ENCODE data around the gene CNEP1R1.
A peak's percentile ranks its signal among the peaks of the same experiment; 100 is the strongest.
"Not testable (repeated sequence)": the region's sequence is repeated elsewhere in the genome, so short reads cannot be mapped to it uniquely, and the experiment has no call there.

Gene CNEP1R1, protein sequence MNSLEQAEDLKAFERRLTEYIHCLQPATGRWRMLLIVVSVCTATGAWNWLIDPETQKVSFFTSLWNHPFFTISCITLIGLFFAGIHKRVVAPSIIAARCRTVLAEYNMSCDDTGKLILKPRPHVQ

DNA sequence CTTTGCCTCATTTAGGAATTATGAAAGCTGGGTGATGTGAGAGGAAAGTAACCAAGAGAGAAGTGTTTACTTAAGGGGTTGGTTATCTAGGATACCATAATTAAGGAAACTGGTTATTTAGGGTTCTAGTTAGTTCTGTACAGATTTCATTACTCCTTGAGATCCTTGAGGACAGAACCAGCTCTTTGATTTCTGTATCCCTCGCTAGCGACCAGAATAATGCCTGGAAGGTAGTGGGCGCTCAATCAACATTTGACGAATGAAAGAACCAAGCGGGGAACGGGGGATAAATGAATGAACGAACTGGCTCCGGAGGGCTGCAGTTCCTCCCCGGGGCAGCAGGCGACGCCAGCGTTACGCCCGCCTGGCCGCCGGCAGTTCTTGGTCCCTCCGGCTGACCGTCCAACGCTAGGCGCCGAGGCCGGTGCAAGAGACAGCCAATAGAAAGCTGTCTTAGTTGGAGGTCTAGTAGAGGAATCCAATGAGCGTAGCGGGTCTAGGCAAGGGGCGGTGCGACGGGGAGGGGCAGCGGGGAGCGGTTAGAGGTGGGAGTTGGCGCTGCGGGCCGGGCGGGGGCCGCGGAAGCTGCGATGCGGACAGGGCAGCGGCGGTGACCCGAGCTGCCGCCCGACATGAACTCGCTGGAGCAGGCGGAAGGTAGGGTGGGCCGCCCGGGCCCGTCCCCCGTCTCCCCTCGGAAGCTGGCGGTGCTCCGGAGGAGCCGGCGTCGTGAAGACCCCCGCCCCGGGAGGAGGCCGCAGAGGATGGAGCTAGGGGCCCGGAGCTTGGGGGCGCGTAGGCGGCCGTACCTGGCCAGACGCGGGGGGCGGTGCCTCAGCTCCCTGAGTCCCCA is at the start of gene CNEP1R1:
CNEP1R1 (plus strand) TSS at position 542 of the 853 bp plus-strand sequence; CDS start at position 633, 91 bp downstream.
- peak; percentile 99 for DNase-seq

DNA sequence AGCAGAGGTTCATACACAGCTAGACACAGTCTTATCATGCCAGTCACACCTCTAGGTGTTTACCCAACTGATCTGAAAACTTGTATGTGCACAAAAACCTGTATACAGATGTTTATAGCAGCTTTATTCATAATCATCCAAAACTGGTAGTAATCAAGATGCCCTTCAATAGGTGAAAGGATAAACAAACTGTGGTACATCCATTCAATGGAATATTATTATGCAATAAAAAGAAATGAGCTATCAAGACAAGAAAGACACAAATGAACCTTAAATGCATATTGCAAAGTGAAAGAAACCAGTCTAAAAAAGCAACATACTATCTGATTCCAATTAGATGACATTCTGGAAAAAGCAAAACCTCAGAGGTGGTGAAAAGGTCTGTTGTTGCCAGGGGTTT is 47.6 kb upstream of the CNEP1R1 start:
- no peak for DNase-seq

DNA sequence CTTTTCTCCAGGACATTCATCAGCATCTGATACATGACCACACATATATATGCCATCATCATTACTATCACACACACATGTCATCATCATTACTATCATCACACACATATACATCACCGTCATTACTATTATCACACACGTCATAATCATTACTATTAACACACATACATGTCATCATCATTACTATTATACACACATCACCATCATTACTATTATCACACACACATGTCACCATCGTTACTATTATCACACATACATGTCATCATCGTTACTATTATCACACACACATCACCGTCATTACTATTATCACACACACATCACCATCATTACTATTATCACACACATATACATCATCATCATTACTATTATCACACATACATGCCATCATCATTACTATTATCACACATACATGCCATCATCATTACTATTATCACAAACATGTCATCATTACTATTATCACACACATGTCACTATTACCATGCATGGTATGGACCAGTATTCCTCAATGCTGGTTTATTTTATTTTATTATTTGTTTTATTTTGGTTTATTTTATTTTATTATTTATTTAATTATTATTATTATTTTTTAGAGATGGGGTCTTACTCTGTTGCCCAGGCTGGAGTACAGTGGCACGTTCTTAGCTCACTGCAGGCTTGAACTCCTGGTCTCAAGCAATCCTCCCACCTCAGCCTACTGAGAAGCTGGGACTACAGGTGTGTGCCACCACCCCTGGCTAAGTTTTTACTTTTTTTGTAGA is 46.3 kb upstream of the CNEP1R1 start:
- DNase-seq = no peak

DNA sequence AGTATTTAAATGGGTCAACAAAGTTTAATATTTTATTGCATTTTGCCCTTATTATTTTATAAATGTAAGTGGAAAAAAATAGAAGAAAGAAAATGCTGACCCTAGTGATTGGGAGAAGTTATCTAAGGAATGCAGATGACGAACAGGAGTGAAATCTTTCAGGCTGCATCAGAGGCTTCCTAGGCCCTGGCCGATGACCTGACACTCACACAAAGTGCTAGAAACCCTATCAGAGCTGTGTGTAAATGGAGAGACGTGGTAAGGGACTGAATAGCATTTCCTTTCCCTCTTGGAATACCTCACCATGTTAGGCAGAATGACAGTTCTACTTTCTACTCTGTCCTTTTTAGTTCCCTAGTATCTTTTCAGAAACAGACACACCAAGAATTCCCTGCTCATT is 44.9 kb upstream of the CNEP1R1 start:
- DNase-seq = no peak

DNA sequence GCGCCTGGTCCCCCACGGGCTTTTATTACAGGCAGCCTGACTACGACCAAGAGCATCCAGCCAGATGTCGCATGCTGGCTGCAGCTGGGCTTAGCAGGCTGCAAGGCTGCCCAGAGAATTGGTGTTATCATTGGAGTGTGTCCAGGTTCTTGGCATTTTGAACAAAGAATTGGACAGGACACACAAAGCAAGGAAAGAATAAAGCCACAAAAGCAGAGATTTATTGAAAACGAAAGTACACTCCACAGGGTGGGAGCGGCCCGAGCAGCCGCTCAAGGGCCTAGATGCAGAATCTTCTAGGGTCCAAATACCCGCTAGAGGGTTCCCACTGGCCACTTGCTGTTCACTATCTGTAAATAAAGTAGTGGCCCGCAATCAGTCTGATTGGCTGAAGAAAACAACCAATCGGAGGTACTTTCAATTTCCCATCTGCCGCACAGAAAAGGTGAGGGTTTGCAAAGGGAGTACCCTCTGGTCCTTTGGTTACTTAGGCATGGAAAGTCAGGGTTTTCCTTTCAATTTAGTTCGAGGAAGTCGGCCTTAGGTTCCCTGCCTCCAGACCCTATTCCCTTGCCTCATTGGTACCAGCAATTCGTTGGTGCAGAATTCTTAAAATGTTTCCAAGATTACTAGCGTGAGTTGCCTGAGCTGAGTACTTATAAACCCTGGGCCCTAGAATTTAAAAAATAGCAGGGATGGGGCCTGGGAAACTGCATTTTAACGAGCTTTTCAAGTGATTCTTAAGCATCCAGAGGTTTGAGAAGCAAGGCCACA is 38.5 kb upstream of the CNEP1R1 start:
- no peak for DNase-seq

DNA sequence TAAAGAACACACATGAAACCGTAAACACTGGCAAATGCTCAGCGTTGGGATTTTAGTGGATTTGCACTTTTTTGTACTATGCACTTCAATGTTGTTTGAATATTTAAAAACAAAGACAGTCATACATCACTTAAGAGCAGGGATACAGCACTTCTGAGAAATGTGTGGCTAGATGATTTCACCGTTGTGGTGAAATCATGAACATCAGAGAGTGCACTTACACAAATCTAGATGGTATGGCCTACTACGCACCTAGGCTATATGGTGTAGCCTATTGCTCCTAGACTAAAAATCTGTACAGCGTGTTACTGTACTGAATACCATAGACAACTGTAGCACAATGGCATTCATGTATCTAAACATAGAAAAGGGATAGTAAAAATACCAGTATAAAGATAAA is 37.6 kb upstream of the CNEP1R1 start:
- no peak for DNase-seq

DNA sequence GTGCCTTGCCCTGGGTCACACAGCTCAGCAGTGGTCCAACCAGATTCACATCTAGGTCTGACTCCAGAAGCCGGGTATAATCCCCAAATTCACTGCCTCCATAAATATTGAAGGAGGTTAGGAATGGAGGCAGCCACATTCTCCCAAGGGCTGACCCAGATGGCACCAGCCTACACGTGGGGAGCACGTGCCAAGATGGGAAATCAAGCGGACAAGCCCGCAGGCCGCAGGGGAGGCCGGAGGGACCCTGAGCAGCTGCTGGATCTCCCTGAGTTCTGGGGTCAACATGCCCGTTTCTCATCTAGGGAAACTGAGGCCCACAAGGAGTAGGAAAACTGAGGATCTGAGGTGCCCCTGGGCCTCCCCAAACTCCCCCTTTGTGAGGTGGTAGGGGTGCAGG is 32.2 kb upstream of the CNEP1R1 start:
- no peak for DNase-seq

DNA sequence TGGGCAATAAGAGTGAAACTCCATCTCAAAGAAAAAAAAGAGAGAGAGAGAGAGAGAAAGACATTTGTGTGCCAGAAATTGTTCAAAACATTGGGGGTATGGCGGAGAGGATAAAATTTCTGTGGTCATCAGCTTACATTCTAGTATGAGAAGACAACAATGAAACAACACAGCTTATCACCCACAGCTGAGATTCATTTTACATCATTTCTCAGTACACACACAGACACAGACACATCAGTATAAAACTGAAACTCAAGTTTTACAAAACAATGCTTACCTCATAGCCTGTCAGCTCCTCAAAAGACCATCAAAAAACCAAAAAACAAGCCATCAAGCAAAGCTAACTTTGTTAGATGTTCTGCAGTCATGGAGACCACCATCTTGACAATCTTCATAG is 31.4 kb upstream of the CNEP1R1 start:
- DNase-seq = no peak

DNA sequence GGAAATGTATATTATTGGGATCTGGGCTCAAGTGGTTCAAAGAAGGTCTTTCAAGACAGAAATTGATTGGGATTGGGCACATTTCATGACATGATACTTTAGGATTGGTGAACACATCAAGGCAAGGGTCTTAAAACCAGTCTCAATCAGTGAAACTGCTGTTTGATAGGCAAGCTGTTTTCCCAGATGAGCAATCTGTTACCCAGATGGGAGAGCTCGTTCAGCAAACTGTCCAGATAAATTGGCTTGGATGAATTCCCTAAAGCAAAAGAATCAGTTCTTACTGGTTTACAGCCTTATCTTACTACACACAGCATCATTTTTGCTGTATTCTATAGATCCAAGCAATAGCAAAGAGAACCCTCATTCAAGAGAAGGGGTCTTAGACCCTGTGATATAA is 31.0 kb upstream of the CNEP1R1 start:
- no peak for DNase-seq

DNA sequence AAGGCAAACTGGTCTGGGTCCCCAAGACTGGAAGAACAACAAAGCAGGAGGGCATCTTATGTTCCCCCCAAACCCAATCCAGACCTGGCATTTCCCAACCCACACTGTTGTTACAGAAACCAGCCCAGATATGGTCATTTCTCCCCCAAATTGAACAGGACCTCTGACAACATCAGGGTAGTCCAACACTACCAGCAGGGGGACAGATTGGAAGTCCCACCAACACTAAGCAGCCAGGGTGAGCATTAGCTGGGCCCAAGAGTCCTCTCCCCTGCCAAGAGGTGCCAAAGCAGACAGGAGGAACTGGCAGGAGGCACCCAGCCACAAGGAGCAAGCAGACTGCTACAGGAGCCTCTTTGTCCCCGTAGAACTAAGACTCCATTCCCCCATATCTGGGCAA is 29.3 kb upstream of the CNEP1R1 start:
- no peak for DNase-seq

DNA sequence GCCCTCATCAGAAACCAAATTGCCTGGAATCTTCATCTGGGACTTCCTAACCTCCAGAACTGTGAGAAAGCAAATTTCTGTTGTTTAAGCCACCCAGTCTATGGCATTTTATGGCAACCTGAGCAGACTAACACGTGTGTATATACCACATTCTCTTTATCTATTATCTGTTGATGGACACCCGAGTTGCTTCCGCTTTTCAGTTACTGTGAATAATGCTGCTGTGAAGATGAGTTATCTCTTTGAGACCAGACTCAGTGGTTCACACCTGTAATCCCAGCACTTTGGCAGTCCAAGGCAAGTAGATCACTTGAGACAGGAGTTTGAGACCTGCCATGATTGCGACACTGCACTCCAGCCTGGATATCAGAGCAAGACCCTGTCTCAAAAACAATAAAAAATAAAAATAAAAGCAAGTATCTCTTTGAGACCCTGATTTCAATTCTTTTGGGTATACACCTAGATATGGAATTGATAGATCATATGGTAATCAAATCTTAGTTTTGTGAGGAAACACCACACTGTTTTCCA is 27.2 kb upstream of the CNEP1R1 start:
- no peak for DNase-seq

DNA sequence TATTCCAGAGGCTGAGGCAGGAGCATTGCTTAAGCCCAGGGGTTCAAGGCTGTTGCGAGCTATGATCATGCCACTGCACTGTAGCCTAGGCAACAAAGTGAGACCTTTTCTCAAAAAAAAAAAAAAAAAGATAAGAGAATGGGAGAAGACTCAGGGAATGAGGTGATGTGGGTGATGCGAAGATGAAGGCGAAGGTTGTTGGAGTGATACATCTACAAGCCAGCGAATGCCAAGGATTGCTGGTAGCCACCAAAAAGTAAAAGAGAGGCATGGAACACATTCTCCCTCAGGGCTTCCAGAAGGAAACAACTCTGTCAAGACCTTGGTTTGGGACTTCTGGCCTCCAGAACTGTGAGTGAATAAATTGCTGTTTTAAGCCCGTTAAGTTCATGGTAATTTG is 26.0 kb upstream of the CNEP1R1 start:
- DNase-seq = no peak

DNA sequence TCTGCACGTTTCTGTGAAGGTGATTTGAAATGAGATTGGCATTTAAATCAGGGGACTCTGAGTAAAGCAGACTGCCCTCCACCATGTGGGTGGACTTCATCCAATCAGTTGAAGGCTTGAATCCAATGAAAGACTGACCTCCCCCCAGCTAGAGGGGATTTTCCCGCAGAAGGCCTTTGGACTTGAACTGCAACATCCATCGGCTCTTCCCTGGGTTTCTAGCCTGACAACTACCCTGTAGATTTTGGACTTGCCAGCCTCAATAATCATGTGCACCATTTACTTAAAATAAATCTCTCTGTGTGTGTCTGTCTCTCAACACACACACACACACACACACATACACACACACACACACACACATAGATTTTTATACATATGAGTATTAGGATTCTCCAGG is 23.9 kb upstream of the CNEP1R1 start:
- DNase-seq = no peak

DNA sequence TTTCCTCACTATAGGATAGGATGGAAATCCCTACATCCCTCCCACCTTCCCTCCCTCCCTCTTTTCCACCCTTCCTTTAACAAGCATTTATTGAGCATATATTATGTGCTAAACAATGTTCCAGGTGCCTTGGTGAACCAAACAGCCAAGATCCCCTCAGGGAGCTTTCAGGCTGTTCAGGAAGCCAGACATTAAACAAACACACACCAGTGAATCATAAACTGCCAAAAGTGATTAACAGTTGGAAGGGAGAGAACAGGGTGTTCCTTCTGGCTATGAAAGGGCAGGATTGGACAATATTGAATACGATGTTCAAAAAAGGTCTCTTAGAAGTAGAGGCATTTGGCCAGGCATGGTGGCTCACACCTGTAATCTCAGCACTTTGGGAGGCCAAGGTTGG is 22.8 kb upstream of the CNEP1R1 start:
- no peak for DNase-seq

DNA sequence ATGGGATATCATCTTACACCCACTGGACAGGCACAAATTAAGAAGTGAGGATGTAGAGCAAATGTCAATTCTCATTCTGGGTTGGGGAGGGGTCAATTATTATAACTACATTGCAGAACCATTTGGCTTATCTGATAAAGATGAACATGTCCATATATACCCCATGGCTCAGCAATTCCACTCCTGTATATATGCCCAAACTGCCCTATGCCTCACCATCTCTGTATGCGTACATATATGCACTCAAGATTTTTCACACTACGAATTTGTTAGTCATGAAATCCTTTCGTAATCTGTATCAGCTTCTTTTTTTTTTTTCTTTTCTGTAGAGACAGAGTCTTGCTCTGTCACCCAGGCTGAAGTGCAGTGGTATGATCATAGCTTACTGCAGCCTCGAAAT is 20.8 kb upstream of the CNEP1R1 start:
- no peak for DNase-seq

DNA sequence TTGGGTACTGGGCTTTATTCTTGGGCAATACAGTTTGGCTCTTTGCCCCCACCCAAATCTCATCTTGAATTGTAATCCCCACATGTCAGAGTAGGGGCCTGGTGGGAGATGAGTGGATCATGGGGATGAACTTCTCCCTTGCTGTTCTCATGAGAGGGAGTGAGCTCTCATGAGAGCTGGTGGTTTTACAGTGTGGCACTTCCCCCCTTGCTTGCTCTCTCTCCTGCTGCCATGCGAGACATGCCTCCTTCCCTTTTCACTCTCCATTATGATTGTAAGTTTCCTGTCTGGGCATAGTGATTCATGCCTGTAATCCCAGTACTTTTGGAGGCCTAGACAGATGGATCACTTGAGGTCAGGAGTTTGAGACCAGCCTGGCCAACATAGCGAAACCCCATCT is 18.1 kb upstream of the CNEP1R1 start:
- no peak for DNase-seq

DNA sequence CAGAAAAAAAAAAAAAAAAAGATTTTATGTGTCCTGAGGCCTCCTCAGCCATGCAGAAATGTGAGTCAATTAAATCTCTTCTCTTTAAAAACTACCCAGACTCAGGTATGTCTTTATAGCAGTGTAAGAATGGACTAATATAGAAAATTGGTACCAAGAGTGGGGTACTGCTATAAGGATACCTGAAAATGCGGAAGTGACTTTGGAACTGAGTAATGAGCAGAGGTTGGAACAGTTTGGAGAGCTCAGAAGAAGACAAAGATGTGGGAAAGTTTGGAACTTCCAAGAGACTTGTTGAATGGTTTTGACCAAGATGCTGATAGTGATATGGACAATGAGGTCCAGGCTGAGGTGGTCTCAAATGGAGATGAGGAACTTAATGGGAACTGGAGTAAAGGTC is 17.3 kb upstream of the CNEP1R1 start:
- DNase-seq = no peak

DNA sequence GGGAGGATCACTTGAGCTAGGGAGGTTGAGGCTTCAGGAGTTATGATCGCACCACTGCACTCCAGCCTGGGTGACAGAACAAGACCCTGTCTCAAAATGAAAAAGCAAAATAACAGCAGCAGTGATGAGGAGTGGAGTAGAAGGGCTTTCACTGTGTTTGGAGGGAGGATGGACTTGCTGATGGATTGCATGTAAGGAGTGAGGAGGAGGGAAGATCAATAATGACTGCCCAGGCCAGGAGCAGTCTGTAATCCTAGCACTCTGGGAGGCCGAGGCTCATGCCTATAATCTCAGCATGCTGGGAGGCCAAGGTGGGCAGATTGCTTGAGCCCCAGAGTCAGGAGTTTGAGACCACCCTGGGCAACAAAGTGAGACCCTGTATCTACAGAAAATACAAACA is 14.8 kb upstream of the CNEP1R1 start:
- no peak for DNase-seq

DNA sequence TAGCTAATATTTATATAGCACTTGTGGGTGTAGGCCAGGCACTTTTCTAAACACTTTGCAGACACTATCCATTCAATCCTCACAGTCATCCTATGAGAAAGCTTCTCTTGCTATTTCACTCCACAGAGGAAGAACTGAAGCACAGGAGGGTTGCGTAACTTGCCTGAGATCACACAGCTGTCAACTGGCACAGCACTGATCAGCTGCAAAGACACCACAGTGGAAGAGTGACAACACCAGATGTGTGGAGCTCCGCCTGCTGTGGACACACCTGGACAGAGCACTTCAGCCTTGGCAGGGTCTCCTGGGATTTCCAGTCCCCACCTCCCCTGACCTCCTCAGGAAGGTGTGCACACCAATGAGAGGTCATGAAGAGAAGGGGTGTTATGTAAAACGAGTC is 13.3 kb upstream of the CNEP1R1 start:
- DNase-seq = no peak

DNA sequence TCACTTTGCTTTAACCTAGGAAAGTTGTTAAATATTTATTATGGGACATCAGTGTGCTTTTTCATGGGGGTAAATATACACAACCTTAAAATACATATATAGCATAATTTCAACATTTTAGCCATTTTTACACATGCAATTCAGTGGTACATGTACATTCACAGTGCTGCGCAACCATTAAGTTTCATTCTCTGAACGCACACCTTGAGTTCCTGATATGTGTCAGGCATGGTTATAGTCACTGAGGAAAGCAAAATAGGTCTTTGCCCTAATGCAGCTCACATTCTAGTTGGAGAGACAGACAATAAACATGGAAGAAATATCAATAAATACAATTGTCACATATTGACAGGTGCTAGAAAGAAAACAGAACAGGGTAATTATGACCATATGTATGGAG is 12.8 kb upstream of the CNEP1R1 start:
- DNase-seq = no peak

DNA sequence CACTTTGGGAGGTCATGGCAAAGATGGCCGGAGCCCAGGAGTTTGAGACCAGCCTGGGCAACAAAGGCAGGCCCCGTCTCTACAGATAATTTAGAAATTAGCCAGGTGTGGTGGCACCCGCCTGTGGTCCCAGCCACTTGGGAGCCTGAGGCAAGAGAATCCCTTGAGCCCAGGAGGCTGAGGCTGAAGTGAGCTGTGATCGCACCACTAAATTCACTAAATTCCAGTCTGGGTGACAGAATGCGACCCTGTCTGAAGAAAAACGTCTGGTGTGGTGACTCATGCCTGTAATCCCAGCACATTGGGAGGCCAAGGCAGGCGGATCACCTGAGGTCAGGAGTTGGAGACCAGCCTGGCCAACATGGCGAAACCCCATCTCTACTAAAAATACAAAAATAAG is 10.8 kb upstream of the CNEP1R1 start:
- not testable (repeated sequence) for DNase-seq

DNA sequence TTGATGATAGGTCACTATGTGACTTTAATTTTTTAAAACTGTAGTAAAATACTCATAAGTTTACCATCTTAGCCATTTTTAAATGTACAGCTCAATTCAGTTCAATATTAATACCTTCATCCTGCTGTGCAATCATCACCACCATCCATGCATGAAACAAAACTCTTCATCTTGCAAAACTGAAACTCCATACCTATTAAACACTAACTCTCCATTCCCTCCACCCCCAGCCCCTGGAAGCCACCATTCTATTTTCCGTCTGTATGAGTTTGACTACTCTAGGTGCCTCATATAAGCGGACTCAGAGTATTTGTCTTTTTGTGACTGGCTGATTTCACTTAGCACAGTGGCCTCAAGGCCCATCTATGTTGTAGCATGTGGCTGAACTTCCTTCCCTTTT is 9.4 kb upstream of the CNEP1R1 start:
- no peak for DNase-seq

DNA sequence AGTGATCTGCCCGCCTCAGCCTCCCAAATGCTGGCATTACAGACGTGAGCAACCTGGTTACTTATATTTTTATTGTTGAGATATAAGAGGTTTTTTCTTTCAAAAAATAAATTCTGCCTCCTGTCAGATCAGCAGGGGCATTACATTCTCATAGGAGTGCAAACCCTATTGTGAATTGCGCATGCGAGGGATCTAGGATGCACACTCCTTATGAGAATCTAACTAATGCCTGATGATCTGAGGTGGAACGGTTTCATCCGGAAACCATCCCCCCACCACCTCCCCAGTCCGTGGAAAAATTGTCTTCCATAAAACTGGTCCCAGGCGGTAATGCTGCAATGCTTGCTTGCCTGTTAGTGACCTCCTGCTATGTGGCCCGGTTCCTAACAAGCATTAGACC is 7.5 kb upstream of the CNEP1R1 start:
- no peak for DNase-seq

Data from NCI-H1105 (cell line).